Omental fat pad (tissue), 4 donors: ENCODE measurements around the gene IL1B. TPM values are rescaled to one million over a fixed set of nuclear protein-coding genes. Genes with fewer than 3 reads are reported as not detected.
"Not testable (repeated sequence)": the region's sequence is repeated elsewhere in the genome, so short reads cannot be mapped to it uniquely, and the experiment has no call there.

Source experiments
- ATAC-seq: fragments of 150-250 bp; one replicate; pipeline ENCODE4 v1.9.1; 2016; ENCODE audit warnings: mild to moderate bottlenecking, moderate library complexity; ENCODE audit not compliant: low FRiP score
- DNase-seq: peaks from one replicate; pipeline ENCODE4 v3.0.0-alpha.2; 2019; ENCODE audit warnings: low spot score
- total RNA-seq, 4 donors: library from RNA; depleted of rRNA; stranded (reverse); fragments of >200 nt; gene quantifications; one replicate each; pipeline ENCODE4 v1.1.0, GENCODE V29; 2016
- TF ChIP-seq, protein P1 (sequence below), 3 donors: fragments of 450-650 bp; IDR thresholded peaks; one replicate each; pipeline ENCODE4 v1.5.1; 2016 to 2017; ENCODE audit warnings: antibody characterized with exemption in 3 of 3, mild to moderate bottlenecking in 3 of 3, moderate library complexity in 2 of 3

Gene IL1B
- total RNA-seq, 4 donors from 2014 or later, result 2.6 to 50.5 (median 7.3) TPM

DNA sequence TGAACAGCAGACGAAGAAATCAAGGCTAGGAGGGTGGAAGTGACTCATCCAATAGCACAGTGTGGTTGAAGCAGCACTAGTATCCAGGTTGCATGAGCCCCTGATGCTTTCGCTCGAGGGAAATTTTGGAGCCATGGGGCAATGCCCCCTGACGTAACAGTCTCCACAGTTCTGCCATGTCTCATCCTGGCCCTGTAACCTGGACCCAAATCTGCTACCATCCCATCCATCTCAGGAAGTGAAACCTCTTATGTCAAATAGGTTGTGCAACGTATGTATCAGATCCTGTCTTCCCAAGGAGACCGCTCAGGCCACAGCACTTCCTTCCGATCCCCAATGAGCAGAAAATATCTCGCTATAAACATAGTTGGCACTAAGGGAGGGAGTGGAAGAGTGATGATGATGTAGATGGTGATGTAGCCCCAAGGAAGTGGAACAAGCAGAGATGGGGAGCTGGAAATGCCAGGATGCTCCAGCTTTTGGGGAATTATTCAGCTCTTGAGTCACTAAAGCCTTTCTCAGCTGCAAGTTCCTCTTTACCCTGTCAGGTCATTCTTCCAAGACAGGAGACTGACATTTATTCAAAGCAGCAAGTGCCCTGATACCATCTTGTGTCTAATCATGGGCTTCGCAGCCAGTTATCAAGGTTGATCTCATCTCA is 3.0 kb upstream of the IL1B start:
- peak; percentile 17 for ATAC-seq
- TF ChIP-seq, protein P1, sequence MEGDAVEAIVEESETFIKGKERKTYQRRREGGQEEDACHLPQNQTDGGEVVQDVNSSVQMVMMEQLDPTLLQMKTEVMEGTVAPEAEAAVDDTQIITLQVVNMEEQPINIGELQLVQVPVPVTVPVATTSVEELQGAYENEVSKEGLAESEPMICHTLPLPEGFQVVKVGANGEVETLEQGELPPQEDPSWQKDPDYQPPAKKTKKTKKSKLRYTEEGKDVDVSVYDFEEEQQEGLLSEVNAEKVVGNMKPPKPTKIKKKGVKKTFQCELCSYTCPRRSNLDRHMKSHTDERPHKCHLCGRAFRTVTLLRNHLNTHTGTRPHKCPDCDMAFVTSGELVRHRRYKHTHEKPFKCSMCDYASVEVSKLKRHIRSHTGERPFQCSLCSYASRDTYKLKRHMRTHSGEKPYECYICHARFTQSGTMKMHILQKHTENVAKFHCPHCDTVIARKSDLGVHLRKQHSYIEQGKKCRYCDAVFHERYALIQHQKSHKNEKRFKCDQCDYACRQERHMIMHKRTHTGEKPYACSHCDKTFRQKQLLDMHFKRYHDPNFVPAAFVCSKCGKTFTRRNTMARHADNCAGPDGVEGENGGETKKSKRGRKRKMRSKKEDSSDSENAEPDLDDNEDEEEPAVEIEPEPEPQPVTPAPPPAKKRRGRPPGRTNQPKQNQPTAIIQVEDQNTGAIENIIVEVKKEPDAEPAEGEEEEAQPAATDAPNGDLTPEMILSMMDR (IDR thresholded peaks at IDR 0.05), result no peak
- no peak for DNase-seq

DNA sequence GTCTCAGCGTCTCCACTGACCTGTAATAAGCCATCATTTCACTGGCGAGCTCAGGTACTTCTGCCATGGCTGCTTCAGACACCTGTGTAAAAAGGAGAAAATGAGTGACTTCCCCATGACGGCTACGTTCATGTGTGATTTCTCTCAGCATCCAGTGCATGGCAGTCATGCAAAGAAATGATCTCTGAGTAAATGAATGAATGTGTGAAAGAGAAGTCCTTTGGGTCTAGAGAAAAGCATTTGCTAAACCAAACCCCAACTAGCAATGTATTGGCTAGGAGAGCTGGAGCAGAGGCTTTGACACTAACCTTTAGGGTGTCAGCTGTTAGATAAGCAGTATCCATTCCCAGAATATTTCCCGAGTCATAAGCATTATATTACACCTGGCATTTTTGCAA is 417 bp downstream of the IL1B start:
- DNase-seq, result no peak
- ATAC-seq, result no peak
- TF ChIP-seq, protein P1 (IDR thresholded peaks at IDR 0.05), result no peak

DNA sequence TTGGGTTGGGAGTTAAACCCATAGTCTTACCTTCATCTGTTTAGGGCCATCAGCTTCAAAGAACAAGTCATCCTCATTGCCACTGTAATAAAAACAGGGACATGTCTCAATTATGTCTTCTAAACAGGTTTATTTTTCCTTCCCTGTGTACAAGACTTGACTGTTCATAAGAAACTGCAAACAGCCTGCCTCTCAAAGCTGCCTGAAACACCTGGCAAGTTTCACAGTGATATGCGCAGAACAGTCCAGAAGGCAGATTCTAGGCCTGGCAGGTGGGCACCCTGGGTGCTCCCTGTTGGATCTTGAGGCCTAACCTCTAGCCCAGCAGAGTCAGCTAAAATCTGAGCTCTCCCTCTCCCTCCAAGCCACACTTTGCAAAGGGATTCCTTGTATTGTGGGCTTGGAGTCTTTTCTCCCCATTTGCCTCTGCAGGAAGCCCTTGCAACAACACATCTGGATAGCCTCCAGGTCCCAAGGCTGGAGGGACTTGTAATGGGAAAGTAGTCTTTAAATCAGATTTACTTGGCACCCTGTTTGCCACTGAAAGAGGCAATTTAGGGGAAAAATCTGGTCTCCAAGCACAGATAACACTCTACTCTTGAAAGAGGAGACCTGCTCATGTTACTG is 930 bp downstream of the IL1B start:
- ATAC-seq, result no peak
- DNase-seq, result no peak
- TF ChIP-seq, protein P1 (IDR thresholded peaks at IDR 0.05), result no peak

DNA sequence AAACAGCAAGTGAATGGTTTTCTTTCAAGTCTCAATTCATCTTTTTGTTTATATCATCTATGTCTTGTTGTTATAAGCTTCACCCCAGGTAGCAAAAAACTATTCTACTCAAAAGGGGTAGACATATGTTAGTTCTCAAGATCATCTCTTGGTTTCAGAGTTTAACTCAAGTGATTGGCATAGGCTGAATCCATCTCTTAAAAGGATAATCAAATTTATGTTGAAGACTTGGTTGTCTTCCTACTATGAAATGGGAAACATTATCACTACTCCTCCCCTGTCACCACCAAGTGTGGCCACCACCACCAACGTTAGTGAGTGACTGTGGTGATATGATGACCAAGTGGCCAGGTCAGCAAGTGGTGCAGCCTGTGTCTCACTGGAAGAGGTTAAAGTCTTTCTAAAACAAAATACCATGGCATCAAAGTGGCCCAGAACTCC is 1.5 kb downstream of the IL1B start:
- TF ChIP-seq, protein P1 (IDR thresholded peaks at IDR 0.05), result no peak
- DNase-seq (no peak), ATAC-seq (no peak)

DNA sequence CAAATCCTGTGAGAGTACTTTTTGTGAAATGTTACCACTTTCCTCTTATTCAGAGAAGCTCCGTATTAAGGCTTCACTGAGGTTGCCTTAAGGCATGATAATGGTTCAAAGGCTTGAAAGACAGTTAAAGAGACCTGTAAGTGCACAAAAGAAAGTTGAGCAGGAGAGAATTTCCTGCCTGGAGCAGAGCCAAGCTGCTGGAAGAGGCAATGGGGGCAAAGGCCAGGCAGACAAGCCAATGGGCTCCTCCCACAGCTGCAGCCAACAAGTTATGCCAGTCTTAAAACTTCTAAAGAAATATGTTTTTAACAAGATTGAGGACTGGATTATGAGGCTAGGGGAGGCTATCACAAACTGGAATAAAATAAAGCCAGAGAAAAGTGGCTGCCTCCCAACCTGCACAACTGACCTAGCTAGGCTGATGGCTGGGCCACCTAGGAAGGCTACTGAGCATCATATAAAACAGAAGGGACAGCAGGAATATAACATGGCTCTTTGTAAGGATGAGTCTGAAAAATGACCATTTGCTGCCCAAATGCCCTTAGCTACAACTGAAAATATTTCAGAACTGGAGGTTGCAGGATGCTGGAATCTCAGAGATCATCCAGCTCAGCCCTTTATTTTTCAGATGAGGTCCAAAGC is 2.1 kb downstream of the IL1B start:
- TF ChIP-seq, protein P1 (IDR thresholded peaks at IDR 0.05), result no peak
- DNase-seq (no peak), ATAC-seq (no peak)

DNA sequence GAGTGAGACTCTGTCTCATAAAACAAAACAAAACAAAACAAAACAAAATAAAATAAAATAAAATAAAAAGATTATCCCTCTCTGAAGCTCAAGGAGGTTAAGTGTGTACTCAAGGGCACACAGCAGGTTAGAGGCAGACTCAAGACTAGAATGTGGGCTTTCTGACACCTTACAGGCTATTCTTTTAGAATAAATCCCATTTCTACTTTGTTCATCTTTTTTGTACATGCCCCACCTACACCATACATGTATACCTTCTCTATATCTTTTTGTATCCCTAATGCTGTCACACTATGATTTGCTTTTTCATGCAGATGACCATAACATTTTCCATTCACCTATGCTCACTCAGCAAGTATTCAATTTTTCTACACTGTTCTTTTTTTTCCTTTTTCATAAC is 2.6 kb downstream of the IL1B start:
- TF ChIP-seq, protein P1 (IDR thresholded peaks at IDR 0.05), result no peak
- ATAC-seq, result no peak
- DNase-seq, result no peak

DNA sequence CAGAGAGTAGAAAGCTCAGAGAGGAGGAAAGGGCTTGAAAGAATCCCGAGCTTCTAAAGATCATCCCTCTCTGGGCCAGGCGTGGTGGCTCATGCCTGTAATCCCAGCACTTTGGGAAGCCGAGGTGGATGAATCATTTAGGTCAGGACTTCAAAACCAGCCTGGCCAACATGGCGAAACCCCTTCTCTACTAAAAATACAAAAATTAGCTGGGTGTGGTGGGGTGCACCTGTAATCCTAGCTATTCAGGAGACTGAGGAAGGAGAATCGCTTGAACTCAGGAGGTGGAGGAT is 3.0 kb downstream of the IL1B start:
- not testable (repeated sequence) for DNase-seq, ATAC-seq
